Chondrocyte (in vitro differentiated cells): Measurements from ENCODE around the gene GID4. TPM values are rescaled to one million over a fixed set of nuclear protein-coding genes. Genes with fewer than 3 reads are reported as not detected.

Experiments used
- DNase-seq: peaks from one replicate; pipeline ENCODE4 v3.0.0; 2021; ENCODE audit warnings: mixed read lengths, low spot score
- H3K27ac Mint-ChIP-seq: one replicate; pipeline ENCODE4 v1.8.0; 2021; ENCODE audit warnings: mild to moderate bottlenecking, moderate library complexity, mixed read lengths; ENCODE audit not compliant: unreplicated experiment
- H3K27me3 Mint-ChIP-seq: 2 replicates; pipeline ENCODE4 v1.8.0; 2021; ENCODE audit warnings: low read depth, mixed read lengths
- H3K36me3 Mint-ChIP-seq: 2 replicates; pipeline ENCODE4 v1.8.0; 2021; ENCODE audit warnings: low read depth, mixed read lengths
- H3K4me1 Mint-ChIP-seq: 2 replicates; pipeline ENCODE4 v1.8.0; 2021; ENCODE audit warnings: low read depth, mild to moderate bottlenecking, mixed read lengths
- H3K4me3 Mint-ChIP-seq: one replicate; pipeline ENCODE4 v1.8.0; 2021; ENCODE audit warnings: mild to moderate bottlenecking, moderate library complexity, mixed read lengths; ENCODE audit not compliant: unreplicated experiment
- H3K9me3 Mint-ChIP-seq: 2 replicates; pipeline ENCODE4 v1.8.0; 2021; ENCODE audit warnings: low read depth, mixed read lengths
- CTCF ChIP-seq: fragments of 200-600 bp; sonication (generic); IDR thresholded peaks from 2 replicates; pipeline ENCODE4 v1.5.0; 2021; ENCODE audit warnings: antibody characterized with exemption, mild to moderate bottlenecking, moderate library complexity
- total RNA-seq: library from RNA; stranded (reverse); gene quantifications from 3 replicates; pipeline ENCODE4 v1.2.1, GENCODE V29; 2021

GID4 gene
- total RNA-seq, 1 donor from 2014 or later, result 9.7 TPM

GRCh38 chr17:18056214-18056613 is 17.0 kb downstream of the GID4 start:
- no peak for TF ChIP-seq CTCF
- H3K27me3 Mint-ChIP-seq, result no peaks in the 10 kb centered on the region

GRCh38 chr17:18059283-18059682 is 20.1 kb downstream of the GID4 start:
- Mint-ChIP-seq H3K27me3 (no peaks in the 10 kb centered on the region), H3K36me3 (peaks cover 29% of the 10 kb centered on the region), H3K27ac (no peak overlapping the region), H3K4me1 (no peaks in the 10 kb centered on the region), H3K9me3 (no peaks in the 10 kb centered on the region), H3K4me3 (no peak overlapping the region)
- DNase-seq, result no peak
- TF ChIP-seq CTCF, result no peak

More at GRCh38 chr17:18056214-18056613, 17.0 kb downstream of the GID4 start:
- Mint-ChIP-seq H3K36me3 (peaks cover 23% of the 10 kb centered on the region), H3K4me1 (no peaks in the 10 kb centered on the region), H3K4me3 (no peak overlapping the region), H3K9me3 (no peaks in the 10 kb centered on the region), H3K27ac (no peak overlapping the region)
- no peak for DNase-seq

- Mint-ChIP-seq H3K4me3 (no peak overlapping the region), H3K27me3 (no peaks in the 10 kb centered on the region), H3K4me1 (no peaks in the 10 kb centered on the region), H3K9me3 (no peaks in the 10 kb centered on the region), H3K36me3 (peaks cover 27% of the 10 kb centered on the region), H3K27ac (no peak overlapping the region)
- no peak for DNase-seq
- TF ChIP-seq CTCF, result no peak
Measured at GRCh38 chr17:18064053-18064452, 24.8 kb downstream of the GID4 start.

GRCh38 chr17:18065546-18065945 is 26.3 kb downstream of the GID4 start:
- peaks cover 7% of the 10 kb centered on the region for H3K4me1 Mint-ChIP-seq
- no peak overlapping the region for H3K4me3 Mint-ChIP-seq
- H3K36me3 Mint-ChIP-seq, result peaks cover 24% of the 10 kb centered on the region
- H3K9me3 Mint-ChIP-seq, result no peaks in the 10 kb centered on the region
- TF ChIP-seq CTCF, result no peak
- no peaks in the 10 kb centered on the region for H3K27me3 Mint-ChIP-seq
- no peak for DNase-seq
- H3K27ac Mint-ChIP-seq, result no peak overlapping the region

GRCh38 chr17:18066866-18067265 is 27.7 kb downstream of the GID4 start:
- H3K4me1 Mint-ChIP-seq, result peaks cover 14% of the 10 kb centered on the region
- H3K36me3 Mint-ChIP-seq, result peaks cover 22% of the 10 kb centered on the region
- H3K27ac Mint-ChIP-seq, result no peak overlapping the region
- TF ChIP-seq CTCF, result no peak
- no peak overlapping the region for H3K4me3 Mint-ChIP-seq
- no peak for DNase-seq
- no peaks in the 10 kb centered on the region for H3K27me3 Mint-ChIP-seq
- H3K9me3 Mint-ChIP-seq, result no peaks in the 10 kb centered on the region
